HUES64 (cell line): ENCODE data around the gene LTBR.

Experiments
- H3K27ac ChIP-seq: 2 replicates; pipeline ENCODE4 v1.7.0; 2013; ENCODE audit warnings: low read depth, low read length, inconsistent platforms
- H3K27me3 ChIP-seq: 2 replicates; pipeline ENCODE4 v1.6.1; 2013; ENCODE audit warnings: mild to moderate bottlenecking, low read length; ENCODE audit not compliant: insufficient read depth
- H3K36me3 ChIP-seq: 2 replicates; pipeline ENCODE4 v1.6.1; 2013; ENCODE audit warnings: mild to moderate bottlenecking, low read length; ENCODE audit not compliant: insufficient read depth
- H3K4me1 ChIP-seq: 2 replicates; pipeline ENCODE4 v1.6.1; 2013; ENCODE audit warnings: mild to moderate bottlenecking, low read length, moderate library complexity; ENCODE audit not compliant: insufficient read depth
- H3K4me3 ChIP-seq: 2 replicates; pipeline ENCODE4 v1.5.1; 2013; ENCODE audit warnings: mild to moderate bottlenecking, low read length, moderate library complexity
- H3K9ac ChIP-seq: 2 replicates; pipeline ENCODE4 v1.6.1; 2013; ENCODE audit warnings: mild to moderate bottlenecking, low read depth, low read length
- H3K9me3 ChIP-seq: 2 replicates; pipeline ENCODE4 v1.6.1; 2013; ENCODE audit warnings: low read depth, low read length; ENCODE audit not compliant: insufficient read depth
- WGBS: fragments of 150-250, 120-280 bp; methylation state at CpG from one replicate; pipeline ENCODE4 v1.1.7; 2013; ENCODE audit warnings: missing lambda C conversion rate; 5-methylcytosine and 5-hydroxymethylcytosine counted together

The LTBR gene

DNA sequence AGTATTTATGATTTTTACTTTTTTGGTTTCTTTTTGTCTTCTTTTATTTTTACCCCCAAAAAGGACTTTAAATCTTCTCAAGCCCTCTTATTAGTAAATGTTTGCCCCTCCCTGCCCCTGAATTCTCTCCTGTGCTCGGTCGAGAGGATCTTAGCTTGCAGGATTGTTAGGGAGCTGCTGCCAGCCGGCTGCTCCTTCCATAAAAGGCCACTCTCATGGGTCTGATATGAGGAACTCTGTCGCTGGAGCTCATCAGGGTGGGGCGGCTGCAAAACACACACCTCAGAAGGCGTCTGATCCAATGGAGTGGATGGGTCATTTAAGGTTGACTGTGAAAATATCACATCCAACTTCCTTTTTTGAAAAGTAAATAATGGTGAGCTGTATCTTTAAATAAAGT lies 8.5 kb downstream of the LTBR start:
- H3K4me1 ChIP-seq, result peaks cover 11% of the 10 kb centered on the region; the same call in 1 of the 2 replicates
- no peaks in the 10 kb centered on the region for H3K9me3 ChIP-seq
- H3K4me3 ChIP-seq, result no peak overlapping the region
- H3K27me3 ChIP-seq, result no peaks in the 10 kb centered on the region
- H3K36me3 ChIP-seq, result no peaks in the 10 kb centered on the region
- WGBS, result 81% methylated on average over 6 of the region's 6 CpGs
- H3K9ac ChIP-seq, result no peak overlapping the region
- H3K27ac ChIP-seq, result no peak overlapping the region

DNA sequence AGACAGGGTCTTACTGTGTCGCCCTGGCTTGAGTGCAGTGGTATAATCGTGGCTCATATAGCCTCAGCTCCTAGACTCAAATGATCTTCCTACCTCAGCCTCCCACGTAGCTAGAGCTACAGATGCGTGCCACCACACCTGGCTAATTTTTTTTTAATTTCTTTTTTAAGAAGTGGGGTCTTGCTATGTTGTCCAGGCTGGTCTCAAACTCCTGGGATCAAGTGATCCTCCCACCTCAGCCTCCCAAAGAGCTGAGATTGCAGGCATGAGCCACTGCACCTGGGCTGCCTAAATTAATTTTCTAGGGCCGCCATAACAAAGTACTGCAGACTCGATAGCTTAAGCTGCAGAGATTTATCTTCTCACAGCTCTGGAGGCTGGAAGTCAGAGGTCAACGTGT lies 9.1 kb downstream of the LTBR start:
- WGBS, result 90% methylated on average over 6 of the region's 7 CpGs
- H3K27ac ChIP-seq, result no peak overlapping the region

DNA sequence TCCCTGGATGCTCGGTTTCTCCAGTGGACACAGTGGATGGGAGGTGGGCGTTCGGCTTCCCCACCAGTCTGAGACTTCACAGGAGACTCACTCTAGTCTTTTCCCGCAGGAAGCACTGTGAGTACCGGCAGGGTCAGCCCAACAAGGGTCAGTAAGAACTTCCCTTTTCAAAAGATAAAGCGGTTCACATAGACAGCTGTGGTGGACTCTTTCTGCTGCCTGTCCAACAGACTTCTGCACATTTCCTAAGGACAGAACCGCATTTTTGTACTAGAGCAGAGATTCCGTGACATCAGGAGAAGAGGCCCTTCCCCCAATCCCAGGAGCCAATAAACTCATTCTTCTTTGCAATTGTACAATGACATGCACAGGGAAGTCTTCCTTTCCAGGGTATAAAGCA lies 10.4 kb downstream of the LTBR start:
- H3K27me3 ChIP-seq, result no peaks in the 10 kb centered on the region
- WGBS, result 96% methylated on average over 8 of the region's 8 CpGs
- H3K4me1 ChIP-seq, result peaks cover 11% of the 10 kb centered on the region; the same call in 1 of the 2 replicates
- no peak overlapping the region for H3K4me3 ChIP-seq
- no peak overlapping the region for H3K9ac ChIP-seq
- no peaks in the 10 kb centered on the region for H3K9me3 ChIP-seq
- no peak overlapping the region for H3K27ac ChIP-seq
- H3K36me3 ChIP-seq, result no peaks in the 10 kb centered on the region

More for the DNA sequence above, 9.1 kb downstream of the LTBR start:
- H3K9me3 ChIP-seq, result no peaks in the 10 kb centered on the region
- H3K4me3 ChIP-seq, result no peak overlapping the region
- peaks cover 11% of the 10 kb centered on the region; the same call in 1 of the 2 replicates for H3K4me1 ChIP-seq
- no peak overlapping the region for H3K9ac ChIP-seq
- H3K36me3 ChIP-seq, result no peaks in the 10 kb centered on the region
- no peaks in the 10 kb centered on the region for H3K27me3 ChIP-seq

DNA sequence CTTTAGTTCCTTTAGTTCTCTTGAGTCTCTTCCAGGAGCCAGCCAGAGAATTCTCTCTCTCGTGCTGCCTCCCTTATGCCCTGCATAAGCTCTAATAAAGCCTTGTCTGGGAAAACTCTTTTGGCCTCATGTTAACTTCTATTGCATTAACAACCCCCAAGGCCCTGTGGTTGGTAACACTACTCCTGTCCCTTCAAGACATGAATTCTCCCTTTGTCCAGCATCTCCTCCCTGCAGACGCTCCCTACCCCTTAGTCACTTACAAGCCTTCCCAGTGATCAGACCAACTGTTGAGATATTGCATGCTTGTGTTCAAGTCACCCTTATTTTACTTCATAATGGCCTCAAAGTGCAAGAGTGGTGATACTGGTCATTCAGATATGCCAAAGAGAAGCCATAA lies 12.1 kb downstream of the LTBR start:
- WGBS, result 51% methylated on average over 2 of the region's 2 CpGs
- Histone ChIP-seq H3K9ac (no peak overlapping the region), H3K27me3 (no peaks in the 10 kb centered on the region), H3K36me3 (no peaks in the 10 kb centered on the region), H3K4me1 (peaks cover 11% of the 10 kb centered on the region; the same call in 1 of the 2 replicates), H3K9me3 (no peaks in the 10 kb centered on the region), H3K27ac (no peak overlapping the region), H3K4me3 (no peak overlapping the region)

DNA sequence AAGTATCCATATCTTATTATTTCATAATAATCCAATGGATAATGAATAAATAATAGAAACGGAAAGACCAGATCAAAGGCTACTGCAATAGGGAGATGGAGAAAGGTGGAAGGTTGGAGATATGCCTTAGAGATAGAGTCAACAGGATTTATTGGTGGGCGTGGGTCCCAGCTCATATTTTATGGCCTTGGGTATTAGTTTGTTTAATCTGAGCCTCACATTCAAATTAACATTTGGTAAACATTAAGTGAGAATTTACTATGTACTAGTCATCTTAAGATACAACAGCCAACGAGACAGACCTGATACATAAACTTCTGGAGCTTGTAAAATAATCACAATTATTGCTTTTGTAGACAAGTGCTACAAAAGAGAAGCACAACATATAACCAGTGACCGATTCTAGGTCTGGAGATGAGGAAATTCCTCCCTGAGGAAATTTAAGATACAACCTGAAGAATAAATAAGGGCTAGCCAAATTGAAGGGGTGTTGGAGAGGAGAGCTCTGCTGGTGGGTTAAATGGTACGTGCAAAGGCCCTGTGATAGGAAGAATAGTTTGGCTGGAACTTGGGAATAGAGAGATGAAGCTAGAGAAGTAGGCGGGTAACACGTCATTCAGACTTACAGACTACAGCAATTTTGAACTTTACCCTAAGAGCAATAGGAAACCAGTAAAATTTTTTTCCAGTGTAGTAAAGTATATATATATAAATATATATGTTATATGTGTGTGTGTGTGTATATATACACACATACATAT lies 16.1 kb downstream of the LTBR start:
- no peak overlapping the region for H3K4me3 ChIP-seq
- H3K27ac ChIP-seq, result no peak overlapping the region
- H3K27me3 ChIP-seq, result no peaks in the 10 kb centered on the region
- 97% methylated on average over 6 of the region's 7 CpGs for WGBS
- H3K9ac ChIP-seq, result no peak overlapping the region
- H3K4me1 ChIP-seq, result peaks cover 11% of the 10 kb centered on the region; the same call in 1 of the 2 replicates
- H3K36me3 ChIP-seq, result no peaks in the 10 kb centered on the region
- no peaks in the 10 kb centered on the region for H3K9me3 ChIP-seq

DNA sequence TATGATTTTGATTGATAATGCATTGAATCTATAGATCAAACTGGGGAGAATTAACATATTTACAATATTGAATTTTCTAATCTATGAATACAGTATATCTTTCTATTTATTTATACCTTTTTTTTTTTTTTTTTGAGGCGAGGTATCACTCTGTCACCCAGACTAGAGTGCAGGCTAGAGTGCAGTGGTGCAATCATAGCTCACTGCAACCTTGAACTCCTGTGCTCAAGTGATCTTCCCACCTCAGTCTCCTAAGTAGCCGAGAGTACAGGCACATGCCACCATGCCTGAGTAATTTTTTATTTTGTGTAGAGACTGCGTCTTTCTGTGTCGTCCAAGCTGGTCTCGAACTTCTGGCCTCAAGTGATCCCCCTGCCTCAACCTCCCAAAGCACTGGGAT lies 20.4 kb downstream of the LTBR start:
- no peak overlapping the region for H3K9ac ChIP-seq
- no peak overlapping the region for H3K4me3 ChIP-seq
- no peaks in the 10 kb centered on the region for H3K9me3 ChIP-seq
- WGBS, result 93% methylated on average over 5 of the region's 5 CpGs
- H3K27me3 ChIP-seq, result no peaks in the 10 kb centered on the region
- H3K4me1 ChIP-seq, result no peaks in the 10 kb centered on the region
- no peaks in the 10 kb centered on the region for H3K36me3 ChIP-seq
- no peak overlapping the region for H3K27ac ChIP-seq

DNA sequence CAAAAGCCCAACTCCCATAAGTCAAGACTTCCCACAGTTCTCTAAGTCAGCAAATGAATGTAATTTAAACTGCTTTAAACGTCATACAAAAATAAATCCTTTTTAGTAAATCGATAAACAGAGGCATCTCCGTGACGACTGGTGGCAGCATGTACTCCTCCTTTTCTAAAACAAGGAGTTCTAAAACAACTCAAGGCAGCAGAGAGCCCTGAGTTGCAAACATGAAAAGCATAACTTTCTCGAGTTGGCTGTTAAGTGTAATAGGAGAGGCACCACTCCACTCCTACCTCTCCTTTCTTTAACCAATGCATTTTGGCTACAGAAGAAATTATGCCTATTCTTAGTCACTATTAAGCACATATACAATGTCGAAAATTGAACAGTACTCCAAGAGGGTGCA lies 22.0 kb downstream of the LTBR start:
- no peaks in the 10 kb centered on the region for H3K27me3 ChIP-seq
- 89% methylated on average over 6 of the region's 6 CpGs for WGBS
- H3K4me3 ChIP-seq, result no peak overlapping the region
- no peaks in the 10 kb centered on the region for H3K9me3 ChIP-seq
- no peaks in the 10 kb centered on the region for H3K4me1 ChIP-seq
- H3K27ac ChIP-seq, result no peak overlapping the region
- H3K9ac ChIP-seq, result no peak overlapping the region
- H3K36me3 ChIP-seq, result no peaks in the 10 kb centered on the region

DNA sequence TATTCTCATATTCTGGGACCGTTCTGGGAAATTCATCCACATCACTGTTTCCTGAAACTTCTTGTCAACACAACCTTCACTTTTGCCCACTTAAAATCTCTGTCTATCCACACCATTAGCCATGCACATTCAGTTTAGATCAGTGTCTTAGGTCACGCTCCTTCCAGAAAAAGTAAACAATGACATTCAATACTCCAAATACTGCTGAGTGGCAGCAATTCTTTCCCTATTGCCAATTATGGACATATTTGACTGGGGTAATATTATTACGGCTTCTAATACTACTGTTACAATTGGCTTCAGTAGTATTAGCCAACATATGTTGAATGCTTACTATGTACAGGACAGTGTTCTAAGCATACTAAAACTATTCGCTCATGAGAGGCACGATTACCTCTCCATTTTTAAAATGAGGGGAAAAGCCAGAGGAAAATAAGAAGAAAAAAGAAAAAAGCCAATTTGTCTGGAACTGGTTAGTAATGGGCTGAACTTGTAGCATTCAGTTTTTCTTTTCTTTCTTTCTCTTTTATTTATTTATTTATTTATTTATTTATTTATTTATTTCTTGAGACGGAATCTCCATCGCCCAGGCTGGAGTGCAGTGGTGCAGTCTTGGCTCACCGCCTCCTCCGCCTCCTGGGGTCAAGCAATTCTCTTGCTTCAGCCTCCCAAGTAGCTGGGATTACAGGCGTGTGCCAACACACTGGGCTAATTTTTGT lies 23.4 kb downstream of the LTBR start:
- H3K36me3 ChIP-seq, result no peaks in the 10 kb centered on the region
- 95% methylated on average over 9 of the region's 10 CpGs for WGBS

DNA sequence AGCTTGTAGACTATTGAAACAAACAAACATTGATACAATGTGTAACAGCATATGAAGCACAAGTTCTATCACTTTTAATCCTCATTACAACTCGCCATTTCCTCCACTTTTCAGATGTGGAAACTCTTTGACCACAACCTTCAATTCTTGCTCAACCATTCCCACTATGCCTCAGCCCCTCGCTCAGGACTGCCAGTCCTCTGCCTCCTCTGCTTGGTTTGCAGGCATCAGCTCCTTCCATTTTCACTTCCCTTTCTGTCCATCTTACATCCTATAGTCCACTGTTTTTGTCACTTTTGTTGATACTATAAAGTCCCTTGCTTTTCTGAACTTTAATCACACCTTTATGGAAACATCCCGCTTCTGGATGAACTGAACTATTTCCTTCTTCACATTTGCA lies 32.6 kb downstream of the LTBR start:
- 93% methylated on average over 3 of the region's 3 CpGs for WGBS
- Histone ChIP-seq H3K9me3 (no peaks in the 10 kb centered on the region), H3K9ac (no peak overlapping the region), H3K27ac (no peak overlapping the region), H3K36me3 (no peaks in the 10 kb centered on the region), H3K4me3 (no peak overlapping the region), H3K4me1 (no peaks in the 10 kb centered on the region), H3K27me3 (no peaks in the 10 kb centered on the region)

More for the DNA sequence above, 23.4 kb downstream of the LTBR start:
- Histone ChIP-seq H3K4me1 (no peaks in the 10 kb centered on the region), H3K27ac (no peak overlapping the region), H3K9me3 (no peaks in the 10 kb centered on the region), H3K4me3 (no peak overlapping the region), H3K9ac (no peak overlapping the region), H3K27me3 (no peaks in the 10 kb centered on the region)

DNA sequence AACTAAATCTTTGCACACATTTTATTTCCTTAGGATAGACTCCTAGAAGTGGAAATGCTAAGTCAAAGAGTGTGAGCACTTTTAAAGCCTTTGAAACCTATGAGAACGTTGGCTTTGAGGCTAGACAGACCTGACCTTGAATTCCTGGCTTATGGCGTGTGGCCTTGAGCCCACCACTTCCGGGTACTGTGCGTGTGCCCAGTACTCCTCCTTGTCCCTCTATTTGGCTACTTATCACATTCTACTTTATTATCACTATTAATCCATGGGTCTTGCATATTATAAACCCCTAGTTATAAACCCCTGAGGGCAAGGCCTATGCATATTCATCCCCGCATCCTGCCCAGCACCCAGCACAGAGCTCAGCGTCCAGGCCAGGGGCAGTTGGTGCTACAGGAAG lies 34.8 kb downstream of the LTBR start:
- Histone ChIP-seq H3K9ac (no peak overlapping the region), H3K4me1 (0 out of 2 replicates have a peak, but pooled peaks cover 2% of the 10 kb centered on the region), H3K27ac (no peak overlapping the region), H3K9me3 (no peaks in the 10 kb centered on the region), H3K27me3 (no peaks in the 10 kb centered on the region), H3K36me3 (no peaks in the 10 kb centered on the region), H3K4me3 (no peak overlapping the region)
- WGBS, result 77% methylated on average over 6 of the region's 6 CpGs

DNA sequence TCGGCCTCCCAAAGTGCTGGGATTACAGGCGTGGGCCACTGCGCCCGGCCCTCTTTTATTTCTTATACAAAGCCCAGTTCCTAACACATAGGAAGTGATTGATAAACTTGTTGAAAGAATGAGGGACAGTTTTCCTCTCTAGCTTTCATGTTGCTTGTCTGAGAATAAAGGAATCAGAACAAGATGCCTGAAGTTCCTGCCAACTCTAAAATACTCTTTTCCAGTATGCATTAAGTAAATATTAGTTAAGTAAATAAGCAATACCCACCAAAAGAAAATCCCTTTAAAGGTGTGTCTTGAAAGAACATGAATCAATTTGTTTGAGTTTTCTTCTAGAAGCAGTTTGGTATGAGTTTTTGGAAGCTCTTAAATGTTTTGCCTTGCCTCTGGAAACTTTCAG lies 36.4 kb downstream of the LTBR start:
- H3K9me3 ChIP-seq, result no peaks in the 10 kb centered on the region
- 0 out of 2 replicates have a peak, but pooled peaks cover 3% of the 10 kb centered on the region for H3K4me1 ChIP-seq
- H3K27ac ChIP-seq, result no peak overlapping the region
- no peak overlapping the region for H3K4me3 ChIP-seq
- 88% methylated on average over 4 of the region's 4 CpGs for WGBS
- H3K9ac ChIP-seq, result no peak overlapping the region
- no peaks in the 10 kb centered on the region for H3K36me3 ChIP-seq
- no peaks in the 10 kb centered on the region for H3K27me3 ChIP-seq
